ENCODE measurements around the gene NELFB. TPM values are rescaled to one million over a fixed set of nuclear protein-coding genes. Genes with fewer than 3 reads are reported as not detected.

NELFB gene
- total RNA-seq, 1 donor from 2014 or later: 58.2 TPM

DNA sequence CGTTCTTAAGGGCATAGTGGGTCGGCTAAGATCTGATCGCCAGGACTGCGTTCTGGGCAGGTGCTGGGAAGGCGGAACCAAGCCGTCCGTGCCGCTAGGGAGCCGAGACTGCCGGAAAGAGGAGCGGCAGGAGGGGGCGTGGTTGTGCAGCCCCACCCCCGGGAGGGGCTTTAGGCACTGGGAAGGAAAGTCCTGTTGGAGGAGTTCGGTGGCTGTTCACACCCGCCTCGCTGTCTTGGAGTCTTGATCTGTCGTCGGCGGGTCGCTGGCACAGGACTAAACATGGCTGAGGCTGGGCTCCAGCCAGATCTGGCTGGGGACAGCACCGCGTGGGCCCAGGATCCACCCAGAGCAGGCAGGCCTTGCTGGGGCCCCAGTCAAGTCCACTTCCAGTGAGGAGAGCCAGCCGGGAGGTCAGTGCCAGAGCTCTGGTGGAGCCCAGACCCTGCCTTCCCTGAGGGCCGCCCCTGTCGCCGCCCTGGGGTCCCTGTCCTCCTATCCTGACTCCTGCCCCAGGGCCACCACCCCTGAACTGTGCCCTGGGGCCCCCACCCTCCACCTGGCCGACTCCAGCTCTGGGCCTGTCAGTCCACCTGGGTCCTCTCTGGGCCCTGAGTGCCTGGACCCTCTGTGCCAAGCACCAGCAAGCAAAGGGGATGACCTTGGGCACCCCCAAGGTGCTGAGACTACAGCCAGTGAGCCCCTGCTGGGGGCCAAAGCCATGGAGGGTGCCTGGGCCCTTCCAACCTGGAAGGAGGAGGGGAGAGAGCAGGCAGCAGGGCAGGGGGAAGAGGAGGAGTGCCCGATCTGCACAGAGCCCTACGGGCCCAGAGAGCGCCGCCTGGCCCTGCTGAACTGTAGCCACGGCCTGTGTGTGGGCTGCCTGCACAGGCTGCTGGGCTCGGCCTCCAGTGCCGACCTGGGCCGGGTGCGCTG lies 37.6 kb upstream of the NELFB start:
- H3K4me1 Mint-ChIP-seq: peaks cover 2% of the 10 kb centered on the region
- CTCF ChIA-PET: no interaction called here
- peaks cover 6% of the 10 kb centered on the region for H3K36me3 Mint-ChIP-seq (ENCODE audit: low read depth)
- no peak overlapping the region for H3K4me3 Mint-ChIP-seq
- H3K9me3 Mint-ChIP-seq: no peaks in the 10 kb centered on the region
- DNase-seq (no peak), ATAC-seq (ENCODE audit: low read depth) (no peak)
- intact Hi-C loops (cut with micrococcal nuclease): no loop called here
- TF ChIP-seq, protein P1, sequence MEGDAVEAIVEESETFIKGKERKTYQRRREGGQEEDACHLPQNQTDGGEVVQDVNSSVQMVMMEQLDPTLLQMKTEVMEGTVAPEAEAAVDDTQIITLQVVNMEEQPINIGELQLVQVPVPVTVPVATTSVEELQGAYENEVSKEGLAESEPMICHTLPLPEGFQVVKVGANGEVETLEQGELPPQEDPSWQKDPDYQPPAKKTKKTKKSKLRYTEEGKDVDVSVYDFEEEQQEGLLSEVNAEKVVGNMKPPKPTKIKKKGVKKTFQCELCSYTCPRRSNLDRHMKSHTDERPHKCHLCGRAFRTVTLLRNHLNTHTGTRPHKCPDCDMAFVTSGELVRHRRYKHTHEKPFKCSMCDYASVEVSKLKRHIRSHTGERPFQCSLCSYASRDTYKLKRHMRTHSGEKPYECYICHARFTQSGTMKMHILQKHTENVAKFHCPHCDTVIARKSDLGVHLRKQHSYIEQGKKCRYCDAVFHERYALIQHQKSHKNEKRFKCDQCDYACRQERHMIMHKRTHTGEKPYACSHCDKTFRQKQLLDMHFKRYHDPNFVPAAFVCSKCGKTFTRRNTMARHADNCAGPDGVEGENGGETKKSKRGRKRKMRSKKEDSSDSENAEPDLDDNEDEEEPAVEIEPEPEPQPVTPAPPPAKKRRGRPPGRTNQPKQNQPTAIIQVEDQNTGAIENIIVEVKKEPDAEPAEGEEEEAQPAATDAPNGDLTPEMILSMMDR (IDR thresholded peaks at IDR 0.05): no peak
- H3K27ac Mint-ChIP-seq: no peak overlapping the region
- POLR2A ChIA-PET: interaction anchor here (1.0 to 2.1 kb wide), 2 partner anchors 11 to 17 kb away, joined by 3 to 7 read pairs; partner anchors contain the start of gene TPRN
- H3K27me3 Mint-ChIP-seq: no peaks in the 10 kb centered on the region

DNA sequence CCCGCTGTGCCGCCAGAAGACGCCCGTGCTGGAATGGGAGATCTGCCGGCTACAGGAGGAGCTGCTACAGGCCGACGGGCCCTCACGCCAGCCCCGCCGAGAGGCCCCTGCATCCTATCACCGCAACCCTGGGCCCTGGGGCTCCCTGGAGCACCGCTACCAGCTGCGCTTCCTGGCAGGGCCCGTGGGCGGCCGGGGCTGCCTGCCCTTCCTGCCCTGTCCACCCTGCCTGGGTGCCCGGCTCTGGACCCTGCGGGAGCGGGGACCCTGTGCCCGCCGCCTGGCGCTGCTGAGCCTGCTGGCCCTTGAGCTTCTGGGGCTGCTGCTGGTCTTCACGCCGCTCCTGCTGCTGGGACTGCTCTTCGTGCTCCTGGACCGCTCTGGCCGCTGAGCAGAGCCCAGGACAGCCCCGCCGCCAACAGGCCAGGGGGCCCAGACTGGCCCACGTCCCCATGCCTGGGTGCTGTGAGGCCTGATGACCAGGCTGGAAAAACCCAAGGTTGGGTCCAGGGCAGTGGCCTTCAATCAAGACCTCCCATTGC lies 36.8 kb upstream of the NELFB start:
- H3K4me3 Mint-ChIP-seq: no peak overlapping the region
- ATAC-seq (ENCODE audit: low read depth) (no peak), DNase-seq (no peak)
- intact Hi-C loops (cut with micrococcal nuclease): no loop called here
- POLR2A ChIA-PET: no interaction called here
- CTCF ChIA-PET: no interaction called here
- H3K9me3 Mint-ChIP-seq: no peaks in the 10 kb centered on the region
- H3K4me1 Mint-ChIP-seq: peaks cover 7% of the 10 kb centered on the region
- no peaks in the 10 kb centered on the region for H3K27me3 Mint-ChIP-seq
- no peak overlapping the region for H3K27ac Mint-ChIP-seq
- H3K36me3 Mint-ChIP-seq (ENCODE audit: low read depth): peaks cover 4% of the 10 kb centered on the region
- TF ChIP-seq, protein P1 (IDR thresholded peaks at IDR 0.05): no peak

GRCh38 chr9:137218754-137219271 lies 36.3 kb upstream of the NELFB start:
- TF ChIP-seq, protein P1 (IDR thresholded peaks at IDR 0.05): no peak
- intact Hi-C loops (cut with micrococcal nuclease): no loop called here
- ChIA-PET CTCF (no interaction called here), POLR2A (interaction anchor here (0.6 to 1.6 kb wide), 6 partner anchors 18 to 444 kb away, joined by 3 to 13 read pairs (median 4); partner anchors contain the start of gene TPRN)
- Mint-ChIP-seq H3K36me3 (ENCODE audit: low read depth) (peaks cover 4% of the 10 kb centered on the region), H3K27me3 (no peaks in the 10 kb centered on the region), H3K27ac (no peak overlapping the region), H3K9me3 (no peaks in the 10 kb centered on the region), H3K4me3 (no peak overlapping the region), H3K4me1 (peaks cover 7% of the 10 kb centered on the region)
- DNase-seq: no peak
- no peak for ATAC-seq (ENCODE audit: low read depth)

DNA sequence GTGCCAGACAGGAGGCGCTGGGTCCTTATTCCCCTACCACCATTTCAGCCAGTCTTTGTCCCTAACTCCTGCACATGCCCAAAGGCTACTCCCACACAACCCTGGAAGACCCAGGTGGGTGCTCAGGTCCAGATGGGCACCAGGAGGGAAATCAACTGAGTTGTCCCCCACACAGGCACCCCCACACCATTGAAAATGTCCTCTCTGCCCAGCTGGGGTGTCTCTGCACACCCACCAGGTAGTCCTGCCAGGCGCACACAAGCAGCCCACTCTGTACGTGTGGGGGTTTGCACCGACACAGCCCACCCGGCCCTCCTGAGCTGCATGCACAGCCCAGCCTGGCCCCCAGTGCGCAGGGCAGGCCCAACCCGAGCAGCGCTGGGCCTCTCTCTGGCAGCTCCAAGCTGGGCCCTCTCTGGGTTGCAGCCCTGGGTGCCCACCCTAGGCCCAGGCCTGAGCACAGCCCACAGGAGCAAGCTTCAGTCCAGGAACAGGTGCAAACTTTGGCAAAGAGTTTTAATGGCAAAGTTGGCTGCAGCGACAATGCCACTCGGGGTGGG lies 35.3 kb upstream of the NELFB start:
- H3K27me3 Mint-ChIP-seq: no peaks in the 10 kb centered on the region
- DNase-seq (no peak), ATAC-seq (ENCODE audit: low read depth) (no peak)
- peaks cover 11% of the 10 kb centered on the region for H3K4me1 Mint-ChIP-seq
- POLR2A ChIA-PET: interaction anchor here (0.7 to 1.6 kb wide), 3 partner anchors 15 to 102 kb away, joined by 3 to 4 read pairs (median 3); partner anchors contain the start of gene TPRN
- no peak overlapping the region for H3K27ac Mint-ChIP-seq
- intact Hi-C loops (cut with micrococcal nuclease): loop anchor here (10.0 kb wide), 2 partner anchors 275 to 335 kb away; partner anchors contain the start of genes C8G, FBXW5 and TRAF2
- peaks cover 4% of the 10 kb centered on the region for H3K36me3 Mint-ChIP-seq (ENCODE audit: low read depth)
- TF ChIP-seq, protein P1 (IDR thresholded peaks at IDR 0.05): no peak
- H3K9me3 Mint-ChIP-seq: no peaks in the 10 kb centered on the region
- CTCF ChIA-PET: no interaction called here
- H3K4me3 Mint-ChIP-seq: no peak overlapping the region

Measured in activated B cell treated with CpG ODN at 0.5 μM for 24 hours (primary cell).